K562 (cell line): ENCODE results near the gene RUNX1. TPM values are rescaled to one million over a fixed set of nuclear protein-coding genes. Genes with fewer than 3 reads are reported as not detected.

Experiments used
- CBFA2T3 ChIP-seq: fragments of 450-650 bp; IDR thresholded peaks from 2 replicates; pipeline ENCODE4 v1.6.1; 2017
- CCAR2 ChIP-seq: fragments of 200-400 bp; formaldehyde crosslinking; IDR thresholded peaks from 2 replicates; pipeline ENCODE4 v1.6.1; 2017; ENCODE audit warnings: mild to moderate bottlenecking, low read depth, low read length
- CHD1 ChIP-seq: fragments of 200-600 bp; sonication (generic); IDR thresholded peaks from one replicate; pipeline ENCODE4 v1.6.1; 2012; ENCODE audit warnings: mild to moderate bottlenecking, moderate library complexity, low read length, inconsistent platforms
- E4F1 ChIP-seq: fragments of 250-450 bp; sonication (Bioruptor Pico); IDR thresholded peaks from 2 replicates; pipeline ENCODE4 v1.5.0; 2021; ENCODE audit warnings: mild to moderate bottlenecking, borderline replicate concordance
- FOSL1 ChIP-seq: fragments of 200-800 bp; sonication (Bioruptor generic); conservative IDR thresholded peaks from 2 replicates; pipeline ENCODE4 v1.6.1; 2016; ENCODE audit warnings: missing genetic modification characterization, missing compliant biosample characterization
- FOXK1 ChIP-seq: sonication (generic); formaldehyde crosslinking; IDR thresholded peaks from 2 replicates; pipeline ENCODE4 v1.8.0; 2022; ENCODE audit warnings: missing genetic modification reagents, mild to moderate bottlenecking, borderline replicate concordance
- GTF3C2 ChIP-seq: IDR thresholded peaks from 3 replicates; pipeline ENCODE4 v1.6.1; 2011; ENCODE audit warnings: borderline replicate concordance, mild to moderate bottlenecking, moderate library complexity; ENCODE audit not compliant: insufficient read length; ENCODE audit errors: extremely low read depth
- HNRNPLL ChIP-seq: fragments of 200-400 bp; formaldehyde crosslinking; IDR thresholded peaks from 2 replicates; pipeline ENCODE4 v1.6.1; 2017; ENCODE audit warnings: low read length, low read depth, mild to moderate bottlenecking; ENCODE audit not compliant: poor library complexity, severe bottlenecking
- KLF16 ChIP-seq: IDR thresholded peaks from 2 replicates; pipeline ENCODE4 v1.6.1; 2016; ENCODE audit warnings: antibody characterized with exemption
- POU5F1 ChIP-seq: fragments of 150-350 bp; IDR thresholded peaks from 2 replicates; pipeline ENCODE4 v1.6.1; 2014; ENCODE audit warnings: borderline replicate concordance, low read length, low read depth, mild to moderate bottlenecking; ENCODE audit not compliant: partially characterized antibody
- SMARCA5 ChIP-seq: fragments of 450-650 bp; IDR thresholded peaks from 2 replicates; pipeline ENCODE4 v1.6.1; 2016
- STAT5B ChIP-seq: fragments of 250-450 bp; sonication (Bioruptor Pico); IDR thresholded peaks from 2 replicates; pipeline ENCODE4 v1.8.0; 2021; ENCODE audit warnings: mild to moderate bottlenecking, inconsistent platforms
- SUPT5H ChIP-seq: fragments of 450-650 bp; IDR thresholded peaks from 2 replicates; pipeline ENCODE4 v1.6.1; 2016
- TEAD2 ChIP-seq: fragments of 450-650 bp; IDR thresholded peaks from 2 replicates; pipeline ENCODE4 v1.6.1; 2016; ENCODE audit warnings: missing genetic modification characterization, control low read depth, missing compliant biosample characterization
- ZBTB17 ChIP-seq: fragments of 450-650 bp; formaldehyde crosslinking; IDR thresholded peaks from 2 replicates; pipeline ENCODE4 v1.4.0; 2020; ENCODE audit warnings: mild to moderate bottlenecking
- ZNF212 ChIP-seq: fragments of 450-650 bp; formaldehyde crosslinking; IDR thresholded peaks from 2 replicates; pipeline ENCODE4 v1.4.0; 2020; ENCODE audit warnings: mild to moderate bottlenecking
- ZNF277 ChIP-seq: fragments of 250-450 bp; sonication (Bioruptor Pico); IDR thresholded peaks from 2 replicates; pipeline ENCODE4 v1.8.0; 2022; ENCODE audit warnings: inconsistent platforms, mild to moderate bottlenecking, moderate library complexity, borderline replicate concordance
- ZNF445 ChIP-seq: fragments of 250-450 bp; sonication (Bioruptor Pico); IDR thresholded peaks from 2 replicates; pipeline ENCODE4 v1.4.0; 2020; ENCODE audit warnings: low read depth, mild to moderate bottlenecking, moderate library complexity
- ZNF57 ChIP-seq: fragments of 450-650 bp; formaldehyde crosslinking; IDR thresholded peaks from 2 replicates; pipeline ENCODE4 v1.4.0; 2020; ENCODE audit warnings: mild to moderate bottlenecking, moderate library complexity
- ZNF740 ChIP-seq, 3 experiments: fragments of 200-800 bp in 1 of 3; sonication (Bioruptor generic) in 1 of 3; sonication (generic) in 1 of 3; formaldehyde crosslinking in 1 of 3; IDR thresholded peaks; 2 replicates each; pipeline versions ENCODE4 v1.6.1 to v1.8.0; 2016 to 2022; ENCODE audit warnings: mild to moderate bottlenecking in 2 of 3, missing compliant biosample characterization in 2 of 3, missing genetic modification characterization in 2 of 3, missing genetic modification reagents in 1 of 3
- polyA plus RNA-seq, 8 experiments: library from polyadenylated mRNA; depleted of rRNA in 4 of 8; stranded (reverse) in 5 of 8; unstranded in 3 of 8; fragments of >200 nt; fragmentation: Nextera tagmentation in 2 of 8; fragmentation: Illumina TruSeq in 1 of 8; extraction: Ambion mirVana in 2 of 8; extraction: Trizol in 1 of 8; gene quantifications; 2 replicates each; pipeline versions ENCODE4 v1.2.1 to v1.2.3, GENCODE V29; 2011 to 2014; ENCODE audit warnings: inconsistent platforms in 1 of 8, missing spikeins in 1 of 8
- total RNA-seq, 7 experiments: library from RNA; depleted of rRNA in 6 of 7; stranded (reverse); fragments of >200 nt in 6 of 7; fragmentation: Illumina TruSeq in 2 of 7; extraction: Trizol in 2 of 7; gene quantifications; 2 replicates each; pipeline versions ENCODE4 v1.2.1 to v1.2.3, GENCODE V29; 2011 to 2021; ENCODE audit warnings: low replicate concordance in 1 of 7

The RUNX1 gene
- total and polyA plus RNA-seq, 9 of the 15 experiments (the other 6 are each of a cell fraction or from before 2014, with no cell fraction given): 2.2 to 68.6 (median 17.8) TPM

GRCh38 chr21:34887725-34888568, 161.2 kb downstream of the RUNX1 start (continued):
- TF ChIP-seq GTF3C2 (no peak), ZNF57 (CRISPR knock-in tag) (no peak), SUPT5H (peak; percentile 74; the same call in 1 of the 2 replicates), TEAD2 (no peak; the same call in 1 of the 2 replicates), ZNF277 (CRISPR knock-in tag) (no peak), ZNF445 (CRISPR knock-in tag) (no peak), SMARCA5 (peak; percentile 69; the same call in 1 of the 2 replicates), CCAR2 (no peak), STAT5B (CRISPR knock-in tag) (no peak), FOSL1 (tag) (peak; percentile 96), ZNF212 (CRISPR knock-in tag) (no peak), FOXK1 (CRISPR knock-in tag) (no peak; the same call in 1 of the 2 replicates), ZBTB17 (0 out of 2 replicates have a peak, but pooled peaks have one; percentile 17), KLF16 (no peak), HNRNPLL (no peak), CHD1 (peak; percentile 96), CBFA2T3 (peak; percentile 63), ZNF740 (CRISPR knock-in tag; IDR thresholded peaks at IDR 0.05) (peak; percentile 70; the same call in 1 of the 2 replicates), ZNF740 (tag; IDR thresholded peaks at IDR 0.05) (no peak), E4F1 (CRISPR knock-in tag) (no peak), POU5F1 (no peak)
